ENCODE results near the gene GAS2.

GAS2 gene

DNA sequence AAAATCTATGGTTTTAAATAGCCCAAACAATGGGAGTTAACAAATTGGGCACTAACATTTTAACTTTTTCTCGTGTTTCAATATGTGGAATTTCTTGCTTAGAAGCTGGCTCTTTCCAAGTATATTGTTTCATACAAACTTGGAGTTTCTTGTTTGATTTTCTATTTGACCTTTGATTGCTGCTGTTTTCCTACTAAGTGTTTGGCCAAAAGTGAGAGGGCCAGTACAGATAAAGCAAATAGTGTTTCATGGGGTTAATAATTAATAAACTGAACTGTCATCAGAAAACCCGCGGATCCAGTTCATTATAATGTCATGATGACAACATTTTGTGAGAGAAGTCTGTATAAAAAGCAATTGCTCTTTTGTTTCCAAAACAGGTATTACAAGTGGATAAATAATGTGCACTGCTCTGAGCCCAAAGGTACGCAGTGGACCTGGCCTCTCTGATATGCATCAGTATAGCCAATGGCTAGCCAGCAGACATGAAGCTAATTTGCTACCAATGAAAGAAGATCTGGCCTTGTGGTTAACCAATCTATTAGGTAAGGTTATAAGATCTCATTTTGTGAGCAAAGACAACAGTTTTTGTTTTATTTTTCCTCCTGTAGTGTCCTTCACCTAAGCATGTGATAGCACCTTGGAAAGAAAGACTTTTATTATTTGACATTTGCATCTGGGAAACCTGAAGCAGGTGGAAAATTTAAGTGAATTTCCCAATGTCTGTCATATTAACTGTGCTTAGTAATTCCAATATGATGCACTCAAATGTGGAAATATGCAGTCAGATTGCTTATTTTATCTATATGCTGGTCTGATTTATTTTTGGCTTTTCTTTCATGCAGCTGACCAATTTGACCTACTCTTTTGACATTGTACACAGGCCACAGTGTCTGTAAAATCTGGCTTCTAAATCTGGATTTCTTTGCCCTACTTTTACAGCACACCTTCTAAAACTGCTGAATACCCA is 8.3 kb downstream of the GAS2 start:
- DNase-seq = no peak

DNA sequence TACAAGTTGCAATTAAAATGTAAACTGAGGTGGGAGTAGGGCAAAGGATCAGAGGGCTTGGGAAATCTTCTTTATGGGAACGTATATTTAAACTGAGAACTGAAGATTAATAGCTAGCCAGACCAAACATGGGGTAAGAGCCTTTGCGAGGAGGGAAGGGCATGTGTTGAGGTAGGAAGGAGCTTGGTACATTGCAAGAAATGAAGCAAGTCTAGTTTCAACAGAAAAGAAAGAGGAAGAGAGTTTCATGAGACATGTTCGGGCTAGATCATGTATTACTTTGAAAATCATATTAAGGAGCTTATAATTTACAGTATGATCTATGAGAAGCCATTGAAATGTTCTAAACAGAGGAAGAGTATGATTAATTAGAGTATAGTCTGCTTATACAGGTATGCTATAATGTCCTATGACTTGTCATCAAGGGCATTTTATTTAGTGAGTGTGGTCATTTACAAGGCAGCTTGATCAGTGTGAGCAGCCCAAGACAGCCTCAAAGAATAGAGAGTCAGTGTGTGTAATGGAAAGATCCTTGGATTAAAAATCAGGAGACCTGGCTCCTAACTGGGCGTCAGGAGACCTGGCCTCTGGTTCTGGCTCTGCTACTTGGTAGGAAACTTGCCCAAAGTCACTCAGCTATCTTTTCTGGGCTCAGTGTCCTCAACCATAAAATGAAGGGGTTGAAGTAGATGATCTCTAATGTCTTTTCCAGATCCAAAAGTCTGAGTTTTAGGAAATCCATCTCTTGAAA is 10.9 kb downstream of the GAS2 start:
- no peak for DNase-seq

DNA sequence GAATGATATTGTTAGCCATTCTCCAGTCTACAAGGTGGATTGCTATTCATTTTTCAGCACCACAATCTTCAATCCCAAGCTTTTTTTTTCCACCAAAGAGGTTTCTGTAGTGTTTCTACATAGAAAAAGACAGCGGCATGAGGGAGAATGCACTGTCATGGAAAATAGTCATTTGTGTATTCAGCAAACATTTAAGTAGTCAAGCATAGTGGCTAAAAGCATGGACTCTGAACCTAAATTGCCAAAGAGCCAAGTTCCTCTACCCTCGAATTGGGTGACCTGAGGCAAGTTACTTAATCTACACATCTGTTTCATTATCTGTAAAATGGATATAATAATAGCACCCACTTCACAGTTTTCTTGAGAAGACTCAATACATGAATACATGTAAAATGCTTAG is 14.2 kb downstream of the GAS2 start:
- DNase-seq = no peak

DNA sequence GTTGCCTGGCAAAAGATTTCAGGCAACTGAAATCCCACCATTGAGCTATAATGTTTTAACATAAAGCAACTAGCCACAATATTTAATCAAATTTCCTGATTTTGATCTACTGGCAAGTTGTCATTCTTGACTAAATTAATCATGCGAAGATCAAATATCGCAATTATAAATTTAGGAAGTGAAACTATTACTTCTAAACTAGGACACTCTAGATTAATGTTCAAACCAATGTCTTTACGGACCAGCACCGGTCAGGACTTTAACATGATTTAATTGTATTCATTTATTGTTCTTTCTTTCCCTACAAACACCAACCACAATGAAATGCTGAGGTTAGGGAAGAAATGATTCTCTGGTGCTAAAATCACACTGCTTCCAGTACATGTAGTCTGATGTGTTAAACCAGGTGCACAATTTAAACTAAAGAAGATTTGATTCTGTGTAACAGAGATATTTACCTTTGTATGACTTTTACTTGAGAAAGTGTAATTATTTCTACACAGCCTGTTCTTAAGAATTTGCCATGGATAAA is 14.9 kb downstream of the GAS2 start:
- no peak for DNase-seq

DNA sequence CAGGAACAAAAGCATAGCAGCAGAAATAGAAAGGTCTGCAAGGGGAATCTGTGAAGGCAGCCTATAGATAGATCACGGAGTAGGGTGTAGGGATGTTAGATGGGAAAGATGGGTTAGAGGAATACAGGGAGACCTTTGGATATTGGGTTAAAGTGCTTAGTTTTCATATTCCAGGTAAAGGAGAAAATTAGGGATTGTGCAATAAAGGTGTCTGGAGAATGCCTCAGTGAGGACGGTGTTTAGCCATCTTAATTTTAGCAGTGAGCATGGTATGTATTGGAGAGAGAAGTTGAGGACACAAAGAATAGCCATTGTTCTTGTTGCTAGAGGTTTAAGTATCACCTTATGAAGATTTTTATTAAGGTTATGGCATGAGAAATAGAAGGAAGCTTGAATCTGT is 17.7 kb downstream of the GAS2 start:
- DNase-seq = no peak

DNA sequence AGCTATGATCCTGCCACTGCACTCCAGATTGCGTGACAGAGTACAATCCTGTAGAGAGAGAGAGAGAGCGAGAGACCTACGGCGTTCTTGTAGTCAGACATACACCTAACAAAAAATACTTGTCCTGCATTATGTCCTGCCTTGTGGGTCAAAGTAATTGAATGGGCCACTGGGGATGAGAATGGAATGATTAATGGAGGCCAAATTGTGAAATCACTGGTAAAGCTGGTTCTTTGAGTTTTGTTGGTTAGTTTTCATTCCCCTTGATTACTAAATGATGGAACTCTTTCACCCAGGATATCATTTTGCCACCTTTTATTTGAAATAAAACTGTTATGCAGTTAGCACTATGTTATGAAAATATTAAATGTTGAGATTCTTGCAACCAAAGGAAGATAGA is 18.7 kb downstream of the GAS2 start:
- no peak for DNase-seq

DNA sequence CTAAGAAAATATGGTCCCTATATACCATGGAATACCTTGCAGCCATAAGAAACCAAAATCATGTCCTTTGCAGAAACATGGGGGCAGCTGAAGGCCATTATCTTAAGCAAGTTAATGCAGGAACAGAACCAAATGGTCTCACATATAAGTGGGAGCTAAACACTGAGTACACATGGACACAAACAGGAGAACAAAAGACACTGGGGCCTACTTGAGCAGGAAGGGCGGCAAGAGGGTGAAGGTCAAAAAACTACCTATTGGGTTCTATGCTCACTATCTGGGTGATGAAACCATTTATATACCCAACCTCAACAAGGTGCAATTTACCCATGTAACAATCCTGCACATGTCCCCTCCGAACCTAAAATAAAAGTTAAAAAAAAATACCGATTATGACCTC is 22.5 kb downstream of the GAS2 start:
- no peak for DNase-seq

DNA sequence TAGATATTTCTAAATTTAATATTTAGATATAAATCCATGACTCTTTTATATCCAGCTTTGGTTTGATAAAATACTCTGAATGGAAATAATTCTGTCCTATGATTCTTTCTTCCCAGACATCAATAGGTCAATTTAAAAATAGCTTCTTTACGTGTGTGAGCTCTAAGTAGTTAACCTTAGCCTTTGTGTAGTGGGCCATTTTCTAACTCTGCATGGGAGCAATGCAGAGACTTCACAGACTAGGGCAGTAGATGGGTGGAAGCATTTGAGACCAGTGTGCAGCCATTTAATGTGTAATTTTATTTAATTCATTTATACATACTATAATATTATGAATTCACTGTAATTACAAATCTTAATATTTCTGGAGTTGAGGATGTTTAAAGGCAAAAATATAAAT is 23.8 kb downstream of the GAS2 start:
- DNase-seq = no peak

DNA sequence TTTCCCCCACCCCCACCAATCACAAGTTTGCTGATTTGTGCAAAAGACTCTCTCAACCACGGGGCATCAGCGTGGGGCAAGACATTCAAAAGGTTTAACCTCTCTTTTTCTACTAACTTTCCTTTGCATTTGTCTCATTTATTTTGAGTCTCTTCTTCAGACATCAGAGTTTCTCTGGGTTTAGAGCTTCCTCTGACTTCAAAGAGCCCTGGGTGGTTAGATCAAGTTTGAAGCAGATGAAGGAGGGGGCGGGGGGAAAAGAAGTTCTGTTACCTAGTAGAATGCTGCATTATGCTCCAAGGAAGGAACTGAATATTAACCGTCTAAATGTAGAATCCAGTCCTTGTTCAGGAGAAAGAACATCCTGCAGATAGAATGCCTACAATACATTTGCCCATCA is 24.5 kb downstream of the GAS2 start:
- no peak for DNase-seq

DNA sequence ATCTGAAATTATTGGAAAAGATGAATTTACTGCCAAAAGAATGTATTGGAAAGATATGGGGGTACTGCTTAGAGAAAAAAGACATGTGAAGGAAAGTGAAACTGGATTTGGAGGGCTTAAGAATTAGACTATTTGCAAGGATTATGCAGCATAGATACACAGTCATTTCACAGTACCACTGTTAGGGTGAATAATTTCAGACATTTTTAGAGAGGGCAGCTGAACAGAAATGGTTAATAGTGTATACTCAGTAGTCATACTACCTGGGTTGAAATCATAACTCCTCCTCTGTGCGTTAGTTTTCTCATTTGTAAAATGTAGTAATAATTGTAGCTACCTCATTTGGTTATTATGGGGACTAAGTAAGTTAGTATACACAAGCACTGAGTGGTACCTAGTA is 33.0 kb downstream of the GAS2 start:
- no peak for DNase-seq

DNA sequence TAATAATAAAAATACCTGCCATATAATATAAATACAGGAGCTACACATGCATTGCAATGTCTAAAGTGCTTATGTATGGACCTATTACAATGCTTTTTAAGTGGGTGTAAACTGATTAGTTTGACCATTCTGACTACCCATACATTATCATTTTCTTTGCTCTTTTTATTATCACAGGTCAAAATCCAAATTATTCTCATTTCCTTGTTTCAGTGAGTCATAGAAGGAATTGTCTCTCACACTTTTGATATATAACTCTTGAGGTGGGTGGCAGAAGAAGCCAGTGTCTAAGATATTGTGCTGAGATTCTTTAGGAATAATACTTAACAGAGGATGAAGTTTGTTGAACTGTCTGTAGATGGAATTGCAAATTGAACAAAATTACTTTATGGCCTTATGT is 35.6 kb downstream of the GAS2 start:
- DNase-seq = no peak

DNA sequence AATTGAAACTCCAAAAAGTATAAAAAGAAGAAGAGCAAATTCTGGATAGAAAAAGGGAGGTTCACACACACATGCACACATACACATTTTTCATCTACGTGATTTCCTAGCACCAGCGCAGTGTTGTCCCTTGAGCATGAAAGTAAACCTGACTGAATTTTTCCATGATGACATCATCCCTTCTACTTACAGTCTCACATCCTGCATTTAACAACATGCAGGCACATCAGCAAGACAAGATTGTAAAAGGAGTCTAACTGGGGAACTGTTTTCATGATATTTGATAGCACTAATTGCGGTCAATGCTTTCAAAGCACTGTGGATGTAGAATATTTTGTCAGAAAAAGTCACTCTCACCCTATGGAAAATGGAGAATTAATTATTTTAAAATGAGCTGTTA is 36.6 kb downstream of the GAS2 start:
- no peak for DNase-seq

DNA sequence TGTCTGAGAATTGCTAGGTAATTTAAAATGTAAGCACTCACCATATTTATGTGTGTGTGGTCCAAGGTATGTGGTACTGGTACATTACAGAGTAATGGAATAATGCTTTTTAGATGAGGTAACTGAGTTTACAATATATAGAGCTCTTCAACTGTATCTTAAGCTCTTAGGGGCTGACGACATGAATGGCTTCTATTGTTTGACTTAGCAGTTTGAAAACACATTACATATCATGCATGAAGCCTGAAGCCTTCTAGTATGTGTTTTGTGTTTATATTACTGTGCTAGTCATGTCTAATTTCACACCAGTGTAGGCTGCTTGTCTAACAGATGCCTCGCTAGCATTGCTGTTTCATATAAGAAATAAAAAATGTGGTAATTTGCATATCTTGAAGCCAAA is 37.2 kb downstream of the GAS2 start:
- no peak for DNase-seq

DNA sequence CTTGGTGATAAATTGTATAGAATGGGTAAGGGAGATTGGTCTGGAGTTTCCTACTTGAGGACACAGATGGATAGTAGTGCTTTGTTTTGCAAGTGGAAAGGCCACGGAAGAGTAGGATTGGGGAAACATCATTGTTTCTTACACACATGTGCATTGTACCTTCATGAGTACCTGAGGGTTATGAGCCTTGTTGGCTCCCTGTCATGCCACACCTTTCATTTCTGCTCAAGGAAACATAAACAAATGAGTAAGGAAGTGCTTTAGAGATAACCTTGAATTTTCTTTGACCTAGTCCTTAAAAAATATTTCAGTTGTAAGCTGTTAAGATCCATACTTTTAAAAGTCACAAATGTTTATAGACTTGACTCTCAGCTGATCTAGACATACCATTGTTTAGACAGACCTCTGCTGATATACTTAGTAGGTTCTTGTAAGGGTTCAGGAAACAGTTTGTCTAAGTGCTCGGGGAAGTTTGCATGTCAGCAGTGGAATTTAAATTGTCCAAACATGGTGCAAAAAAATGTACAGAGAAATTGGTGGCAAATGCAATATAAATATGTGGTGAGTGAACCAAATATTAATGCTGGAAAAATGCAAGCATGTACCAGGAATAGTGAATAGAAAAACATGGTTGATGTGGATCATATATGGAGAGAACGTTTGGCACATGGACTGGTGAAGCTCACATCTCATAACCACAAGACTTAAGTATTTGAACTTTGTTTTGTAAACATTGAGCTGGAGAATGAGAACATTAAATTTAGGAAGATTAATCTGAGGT is 40.9 kb downstream of the GAS2 start:
- DNase-seq = no peak

DNA sequence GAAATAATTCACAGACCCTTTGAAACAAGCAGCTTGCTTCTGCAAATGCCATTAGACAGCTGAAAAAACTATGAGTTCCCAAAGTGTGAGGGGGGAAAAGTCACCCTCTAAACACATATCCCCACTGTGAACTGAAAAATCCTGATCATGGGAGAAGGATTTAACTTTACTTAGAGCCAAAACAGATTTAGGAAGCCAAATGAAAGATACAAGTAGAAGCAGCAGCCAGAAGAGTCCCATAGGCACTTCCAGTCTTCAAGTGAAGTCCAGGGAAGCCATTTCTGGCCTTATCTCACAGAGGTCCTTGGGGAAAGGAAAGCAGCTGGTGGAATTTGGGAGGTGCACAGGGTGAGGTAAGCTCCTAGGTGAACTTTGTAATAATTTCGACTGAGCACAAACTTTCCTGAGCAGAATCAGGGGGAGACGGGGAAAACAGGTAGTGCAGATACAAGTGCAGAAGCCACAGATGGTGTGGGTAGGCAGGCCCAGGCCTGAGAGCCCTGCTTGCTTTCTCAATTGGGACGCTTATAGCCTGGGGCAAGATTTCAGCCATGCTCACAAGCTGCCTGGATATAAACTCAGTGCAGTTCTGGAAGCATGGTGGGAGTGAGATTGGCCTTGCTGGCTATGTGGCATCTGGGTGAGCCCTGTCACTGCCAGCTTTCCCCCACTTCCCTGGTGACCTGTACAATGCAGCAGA is 44.8 kb downstream of the GAS2 start:
- DNase-seq = no peak

DNA sequence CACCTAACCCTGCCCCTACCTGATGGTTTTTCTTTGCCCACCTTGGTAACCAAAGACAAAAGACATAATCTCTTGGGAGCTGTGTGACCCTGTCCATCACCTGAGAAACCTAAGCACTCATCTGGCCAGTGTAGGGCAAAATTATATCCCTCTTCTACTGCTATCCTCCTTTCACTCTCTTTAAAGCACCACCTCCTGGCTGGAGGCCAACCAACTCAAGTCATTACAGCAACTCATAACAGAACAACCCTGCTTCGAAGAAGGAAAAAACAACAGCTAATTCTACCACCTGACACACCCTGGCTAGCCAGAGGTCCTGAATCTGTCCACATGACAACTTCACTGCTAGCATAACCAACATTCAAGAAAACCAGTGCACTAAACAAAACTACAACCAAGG is 45.5 kb downstream of the GAS2 start:
- no peak for DNase-seq

DNA sequence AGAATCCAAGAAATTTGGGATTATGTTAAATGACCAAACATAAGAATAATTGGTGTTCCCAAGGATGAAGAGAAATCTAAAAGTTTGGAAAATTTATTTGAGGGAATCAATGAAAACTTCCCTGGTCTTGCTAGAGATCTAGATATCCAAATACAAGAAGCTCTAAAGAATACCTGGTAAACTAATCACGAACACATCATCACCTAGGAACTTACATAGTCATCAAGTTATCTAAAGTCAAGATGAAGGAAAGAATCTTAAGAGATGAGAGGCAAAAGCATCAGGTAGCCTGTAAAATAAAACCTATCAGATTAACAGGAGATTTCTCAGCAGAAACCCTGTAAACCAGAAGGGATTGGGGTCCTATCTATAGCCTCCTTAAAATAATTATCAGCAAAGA is 46.9 kb downstream of the GAS2 start:
- no peak for DNase-seq

DNA sequence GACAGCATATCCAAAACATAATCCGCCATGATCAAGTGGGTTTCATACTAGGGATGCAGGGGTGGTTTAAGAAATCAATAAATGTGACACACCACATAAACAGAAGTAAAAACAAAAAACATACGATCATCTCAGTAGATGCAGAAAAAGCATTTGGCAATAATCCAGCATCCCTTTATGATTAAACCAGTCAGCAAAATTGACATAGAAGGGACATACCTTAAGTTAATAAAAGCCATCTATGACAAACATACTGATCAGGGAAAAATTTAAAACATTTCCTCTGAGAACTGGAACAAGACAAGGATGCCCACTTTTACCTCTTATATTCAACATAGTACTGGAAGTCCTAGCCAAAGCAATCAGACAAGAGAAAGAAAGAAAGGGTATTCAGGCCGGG is 49.6 kb downstream of the GAS2 start:
- no peak for DNase-seq

DNA sequence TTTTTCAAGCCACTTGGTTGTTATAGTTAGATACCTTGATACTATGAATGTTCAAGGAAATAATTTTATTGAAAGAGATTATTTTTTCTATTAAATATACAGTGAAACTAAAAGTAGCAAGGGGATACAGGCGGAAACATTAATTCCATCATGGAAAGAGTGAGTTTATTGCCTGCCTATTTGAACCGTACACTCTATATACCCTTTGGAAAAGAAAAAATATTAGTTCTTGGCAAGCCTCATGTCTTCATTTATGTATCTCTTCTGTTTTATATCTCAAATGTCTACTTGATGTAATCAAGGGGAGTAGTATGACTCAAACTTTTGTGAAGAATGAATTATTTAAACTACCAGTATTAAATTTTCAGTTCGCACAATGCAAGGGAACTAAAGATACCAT is 54.0 kb downstream of the GAS2 start:
- no peak for DNase-seq

DNA sequence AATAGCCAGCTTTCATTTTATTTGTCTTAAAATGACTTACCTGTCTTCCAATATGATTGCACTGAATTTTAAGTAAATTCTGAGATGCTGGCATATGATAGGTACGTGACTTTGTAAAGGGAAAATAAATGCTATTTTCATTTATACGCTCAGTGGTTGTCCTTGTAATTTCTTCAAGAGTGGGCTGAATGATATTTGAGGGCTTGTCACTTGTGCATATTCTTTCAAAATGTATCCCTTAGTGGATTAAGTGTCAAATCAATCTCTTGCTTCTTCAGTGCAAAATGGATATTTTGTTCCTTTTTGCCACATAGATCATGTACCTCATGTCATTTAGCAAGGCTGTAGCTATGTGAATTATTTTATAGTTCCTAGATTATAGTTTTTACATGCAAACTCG is 56.9 kb downstream of the GAS2 start:
- DNase-seq = no peak

DNA sequence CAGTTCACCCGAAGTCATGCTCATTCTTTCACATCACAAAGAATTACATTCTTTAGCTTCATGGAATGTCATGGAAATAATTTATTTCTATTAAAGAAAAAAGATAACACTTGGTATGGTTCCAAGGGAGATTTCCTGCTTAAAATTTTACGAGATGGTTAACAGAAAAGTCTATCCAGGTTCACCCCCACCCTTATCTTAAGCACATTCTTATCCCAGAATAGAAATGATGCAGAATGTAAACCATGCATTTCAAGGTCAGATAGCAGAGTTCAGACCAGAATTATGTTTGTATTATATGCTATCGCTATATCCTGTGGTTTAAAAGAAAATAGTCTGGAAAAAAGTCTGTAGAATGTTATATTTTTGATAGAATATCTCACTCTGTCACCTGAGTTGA is 58.7 kb downstream of the GAS2 start:
- DNase-seq = no peak

DNA sequence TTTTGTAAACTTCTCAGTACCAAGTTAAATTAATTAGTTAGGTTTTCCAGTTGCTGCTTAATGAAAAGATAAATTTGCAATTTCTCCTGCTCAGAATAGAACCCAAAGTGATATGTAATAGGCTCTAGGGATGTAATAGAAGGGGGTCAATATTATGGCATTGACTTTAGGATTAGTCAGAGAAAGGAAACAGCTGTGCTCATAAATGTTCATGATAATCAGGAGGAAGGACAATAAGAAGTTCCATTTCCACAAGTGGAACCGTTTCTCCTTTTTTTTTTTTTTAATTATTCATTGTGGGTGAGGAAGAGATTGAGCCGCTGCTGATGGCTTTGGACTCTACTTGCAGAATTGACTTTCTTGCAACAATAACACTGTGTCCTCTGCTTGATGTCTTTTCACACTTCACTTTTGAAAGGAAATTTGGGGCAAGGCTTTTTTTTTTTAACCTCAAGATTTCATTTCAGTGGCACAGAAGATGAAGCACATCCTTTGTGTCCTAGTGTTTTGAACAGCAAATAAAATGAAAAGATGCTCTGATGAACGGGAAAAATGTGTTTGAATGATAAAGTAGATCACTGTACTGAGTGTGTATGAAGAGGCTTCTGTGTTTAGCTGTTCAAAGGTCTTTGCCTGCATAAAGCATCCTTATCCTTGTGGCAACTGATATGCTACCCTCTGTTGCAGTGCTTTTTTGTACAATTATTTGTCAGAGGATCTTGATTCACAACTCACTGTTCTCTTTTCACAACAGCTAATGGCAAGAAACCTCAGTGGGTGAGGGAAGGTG is 62.4 kb downstream of the GAS2 start:
- DNase-seq = no peak
